HEK293T (cell line): ENCODE results near the gene ANKRD31.
A peak's percentile ranks its signal among the peaks of the same experiment; 100 is the strongest.

Experiments
- CTCF ChIA-PET: fragments of 350-600 bp; formaldehyde crosslinking; extraction: SDS; loops from one replicate; lab custom pipeline; 2021; ENCODE audit warnings: antibody characterized with exemption, inconsistent platforms; lab: Yijun Ruan, JAX
- POLR2A ChIA-PET: fragments of 350-600 bp; formaldehyde crosslinking; extraction: SDS; loops from one replicate; lab custom pipeline; 2020; ENCODE audit warnings: antibody characterized with exemption, inconsistent platforms; lab: Yijun Ruan, JAX
- DNase-seq: peaks from one replicate; pipeline ENCODE4 v3.0.0; 2012; ENCODE audit warnings: mixed read lengths; ENCODE audit errors: extremely low spot score
- ARNT ChIP-seq: fragments of 450-650 bp; IDR thresholded peaks from 2 replicates; pipeline ENCODE4 v1.6.1; 2017; ENCODE audit warnings: mild to moderate bottlenecking
- BHLHE40 ChIP-seq: fragments of 450-650 bp; IDR thresholded peaks from 2 replicates; pipeline ENCODE4 v1.6.1; 2016; ENCODE audit warnings: mild to moderate bottlenecking, moderate library complexity, borderline replicate concordance
- CTBP1 ChIP-seq: fragments of 450-650 bp; IDR thresholded peaks from 2 replicates; pipeline ENCODE4 v1.6.1; 2016; ENCODE audit warnings: borderline replicate concordance
- ELF4 ChIP-seq: fragments of 450-650 bp; IDR thresholded peaks from 2 replicates; pipeline ENCODE4 v1.6.1; 2017; ENCODE audit warnings: antibody characterized with exemption
- FOXA1 ChIP-seq: fragments of 450-650 bp; IDR thresholded peaks from 2 replicates; pipeline ENCODE4 v1.6.1; 2016; ENCODE audit warnings: mild to moderate bottlenecking
- FOXK2 ChIP-seq: fragments of 450-650 bp; IDR thresholded peaks from 2 replicates; pipeline ENCODE4 v1.6.1; 2016; ENCODE audit warnings: mild to moderate bottlenecking
- FOXM1 ChIP-seq: fragments of 450-650 bp; IDR thresholded peaks from 2 replicates; pipeline ENCODE4 v1.6.1; 2017; ENCODE audit warnings: mild to moderate bottlenecking, borderline replicate concordance
- HDGF ChIP-seq: fragments of 450-650 bp; IDR thresholded peaks from 2 replicates; pipeline ENCODE4 v1.6.1; 2017; ENCODE audit warnings: antibody characterized with exemption, borderline replicate concordance
- L3MBTL2 ChIP-seq: fragments of 450-650 bp; conservative IDR thresholded peaks from 2 replicates; pipeline ENCODE4 v1.6.1; 2016; ENCODE audit warnings: mild to moderate bottlenecking
- LEF1 ChIP-seq: fragments of 450-650 bp; IDR thresholded peaks from 2 replicates; pipeline ENCODE4 v1.6.1; 2017; ENCODE audit warnings: mild to moderate bottlenecking, borderline replicate concordance
- NFRKB ChIP-seq: fragments of 450-650 bp; IDR thresholded peaks from 2 replicates; pipeline ENCODE4 v1.6.1; 2016; ENCODE audit warnings: mild to moderate bottlenecking, moderate library complexity
- PKNOX1 ChIP-seq: fragments of 450-650 bp; IDR thresholded peaks from 2 replicates; pipeline ENCODE4 v1.6.1; 2016
- SP1 ChIP-seq: fragments of 450-650 bp; IDR thresholded peaks from 2 replicates; pipeline ENCODE4 v1.6.1; 2017
- SUZ12 ChIP-seq: fragments of 450-650 bp; IDR thresholded peaks from 2 replicates; pipeline ENCODE4 v1.6.1; 2016; ENCODE audit warnings: mild to moderate bottlenecking
- TARDBP ChIP-seq: fragments of 450-650 bp; IDR thresholded peaks from 2 replicates; pipeline ENCODE4 v1.6.1; 2016
- ZNF384 ChIP-seq: fragments of 450-650 bp; IDR thresholded peaks from 2 replicates; pipeline ENCODE4 v1.6.1; 2016

Gene ANKRD31

GRCh38 chr5:75043633-75044264, 192.9 kb downstream of the ANKRD31 start:
- no peak for DNase-seq
- TF ChIP-seq SP1, result no peak
- TF ChIP-seq BHLHE40, result no peak
- TF ChIP-seq ARNT, result no peak
- TF ChIP-seq FOXA1, result no peak
- no peak for TF ChIP-seq LEF1
- no peak for TF ChIP-seq ZNF384
- TF ChIP-seq FOXM1, result no peak
- no peak for TF ChIP-seq ELF4
- no peak for TF ChIP-seq TARDBP
- TF ChIP-seq CTBP1, result no peak
- TF ChIP-seq L3MBTL2, result no peak
- TF ChIP-seq NFRKB, result no peak
- no peak for TF ChIP-seq HDGF
- POLR2A ChIA-PET, result no interaction called here
- CTCF ChIA-PET, result no interaction called here

- CTCF ChIA-PET, result no interaction called here
These were observed 194.2 kb downstream of the ANKRD31 start for GRCh38 chr5:75042522-75042921.

GRCh38 chr5:75040973-75041372, 195.7 kb downstream of the ANKRD31 start:
- DNase-seq, result no peak
- TF ChIP-seq FOXA1, result no peak
- no peak for TF ChIP-seq SUZ12
- TF ChIP-seq BHLHE40, result no peak
- TF ChIP-seq ELF4, result no peak
- TF ChIP-seq L3MBTL2, result no peak
- no peak for TF ChIP-seq ARNT
- ChIA-PET POLR2A (no interaction called here), CTCF (no interaction called here)

More at GRCh38 chr5:75042522-75042921, 194.2 kb downstream of the ANKRD31 start:
- TF ChIP-seq ELF4 (no peak), PKNOX1 (no peak), FOXM1 (no peak), L3MBTL2 (no peak), SP1 (no peak), BHLHE40 (no peak)
- no peak for DNase-seq
- POLR2A ChIA-PET, result no interaction called here

- CTCF ChIA-PET, result interaction anchor here (0.8 kb wide), 1 partner anchor 18 kb away, joined by 3 read pairs; no protein-coding TSS in a partner anchor
- POLR2A ChIA-PET, result no interaction called here
- no peak for TF ChIP-seq ZNF384
- TF ChIP-seq ELF4, result no peak
- no peak for TF ChIP-seq NFRKB
- no peak for TF ChIP-seq FOXA1
- TF ChIP-seq HDGF, result no peak
- no peak for TF ChIP-seq L3MBTL2
- TF ChIP-seq CTBP1, result no peak
- no peak for TF ChIP-seq FOXM1
- TF ChIP-seq PKNOX1, result no peak
- TF ChIP-seq FOXK2, result no peak
- no peak for TF ChIP-seq SP1
- no peak for TF ChIP-seq TARDBP
- no peak for TF ChIP-seq SUZ12
- no peak for TF ChIP-seq ARNT
- TF ChIP-seq LEF1, result no peak
- TF ChIP-seq BHLHE40, result no peak
- DNase-seq, result peak; percentile 13
These were observed 199.6 kb downstream of the ANKRD31 start for GRCh38 chr5:75037106-75037505.

GRCh38 chr5:75034137-75034739, 202.4 kb downstream of the ANKRD31 start:
- DNase-seq, result no peak
- POLR2A ChIA-PET, result no interaction called here
- CTCF ChIA-PET, result no interaction called here
- TF ChIP-seq L3MBTL2 (no peak), FOXK2 (no peak), LEF1 (no peak), SP1 (no peak), HDGF (no peak)

GRCh38 chr5:75031366-75031765, 205.3 kb downstream of the ANKRD31 start:
- ChIA-PET POLR2A (no interaction called here), CTCF (no interaction called here)
- DNase-seq, result no peak
- no peak for TF ChIP-seq PKNOX1
- TF ChIP-seq FOXK2, result no peak
- no peak for TF ChIP-seq TARDBP
- TF ChIP-seq ELF4, result no peak
- TF ChIP-seq FOXM1, result no peak
- TF ChIP-seq L3MBTL2, result no peak
- TF ChIP-seq HDGF, result no peak
